Keratinocyte (primary cell): Measurements from ENCODE around the gene RNF157.
"Not testable (repeated sequence)": the region's sequence is repeated elsewhere in the genome, so short reads cannot be mapped to it uniquely, and the experiment has no call there.

Experiments
- EZH2 ChIP-seq: IDR thresholded peaks from one replicate; pipeline ENCODE4 v1.6.1; 2012; ENCODE audit warnings: inconsistent platforms, mild to moderate bottlenecking, low read length, moderate library complexity
- TF ChIP-seq, protein P1 (sequence below), 3 experiments: IDR thresholded peaks in 1 of 3; conservative IDR thresholded peaks in 1 of 3; optimal IDR thresholded peaks in 1 of 3; 2 replicates in 2 of 3; 3 replicates in 1 of 3; pipeline versions ENCODE3 to v1.5.1; 2011; ENCODE audit warnings: low read length in 3 of 3, mild to moderate bottlenecking in 3 of 3, moderate library complexity in 2 of 3, control low read depth in 1 of 3, inconsistent platforms in 1 of 3; ENCODE audit not compliant: insufficient read depth in 2 of 3; ENCODE audit errors: extremely low read depth in 1 of 3

DNA sequence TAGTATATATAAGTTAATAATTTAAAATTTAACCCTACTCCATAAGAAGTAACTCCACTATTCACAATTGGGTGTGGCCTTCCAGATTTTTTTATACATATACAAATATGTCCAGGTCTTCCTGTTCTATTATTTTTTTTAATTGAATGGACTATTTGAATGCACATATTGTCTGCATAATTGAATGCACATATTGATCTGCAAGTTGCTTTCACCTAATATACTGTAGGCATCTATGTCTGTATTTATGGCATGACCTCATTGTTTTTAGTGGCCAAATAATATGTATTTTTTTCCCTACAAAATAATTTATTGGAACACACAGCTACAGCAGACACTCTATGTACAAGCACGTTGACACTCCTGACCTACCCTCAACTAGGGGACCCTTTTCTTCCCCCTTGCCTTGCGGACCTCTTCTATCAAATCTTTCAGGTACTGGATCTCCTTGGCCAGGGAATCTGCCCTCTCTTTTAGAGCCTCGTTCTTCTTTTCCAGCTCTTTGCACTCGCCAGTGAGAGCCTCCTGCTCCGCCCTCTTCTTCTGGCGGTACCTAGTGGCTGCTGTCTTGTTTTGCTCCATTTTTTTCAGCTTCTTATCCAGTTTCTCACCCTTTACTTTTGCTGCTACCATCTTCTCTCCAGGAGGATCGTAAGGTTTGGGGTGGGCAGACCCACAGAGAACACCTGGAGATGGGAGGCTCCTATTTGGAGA is 14.8 kb downstream of the RNF157 start:
- TF ChIP-seq, protein P1, sequence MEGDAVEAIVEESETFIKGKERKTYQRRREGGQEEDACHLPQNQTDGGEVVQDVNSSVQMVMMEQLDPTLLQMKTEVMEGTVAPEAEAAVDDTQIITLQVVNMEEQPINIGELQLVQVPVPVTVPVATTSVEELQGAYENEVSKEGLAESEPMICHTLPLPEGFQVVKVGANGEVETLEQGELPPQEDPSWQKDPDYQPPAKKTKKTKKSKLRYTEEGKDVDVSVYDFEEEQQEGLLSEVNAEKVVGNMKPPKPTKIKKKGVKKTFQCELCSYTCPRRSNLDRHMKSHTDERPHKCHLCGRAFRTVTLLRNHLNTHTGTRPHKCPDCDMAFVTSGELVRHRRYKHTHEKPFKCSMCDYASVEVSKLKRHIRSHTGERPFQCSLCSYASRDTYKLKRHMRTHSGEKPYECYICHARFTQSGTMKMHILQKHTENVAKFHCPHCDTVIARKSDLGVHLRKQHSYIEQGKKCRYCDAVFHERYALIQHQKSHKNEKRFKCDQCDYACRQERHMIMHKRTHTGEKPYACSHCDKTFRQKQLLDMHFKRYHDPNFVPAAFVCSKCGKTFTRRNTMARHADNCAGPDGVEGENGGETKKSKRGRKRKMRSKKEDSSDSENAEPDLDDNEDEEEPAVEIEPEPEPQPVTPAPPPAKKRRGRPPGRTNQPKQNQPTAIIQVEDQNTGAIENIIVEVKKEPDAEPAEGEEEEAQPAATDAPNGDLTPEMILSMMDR (optimal IDR thresholded peaks at IDR 0.05 in 1 of 3, IDR thresholded peaks at IDR 0.05 in 1 of 3, conservative IDR thresholded peaks at IDR 0.05 in 1 of 3; ENCODE audit: extremely low read depth in 1 of 3, insufficient read depth in 2 of 3, low read length in 3 of 3), result not testable (repeated sequence)
- TF ChIP-seq EZH2, result not testable (repeated sequence)
